H9 (cell line): Measurements from ENCODE around the gene GCNT1. TPM values are rescaled to one million over a fixed set of nuclear protein-coding genes. Genes with fewer than 3 reads are reported as not detected.

Experiments
- DNase-seq: peaks from one replicate; pipeline ENCODE4 v3.0.0-alpha.2; 2017
- H2AFZ ChIP-seq: one replicate; pipeline ENCODE4 v1.6.1; 2013; ENCODE audit warnings: mild to moderate bottlenecking, low read length, control low read depth, moderate library complexity
- H2AK5ac ChIP-seq: 2 replicates; pipeline ENCODE4 v1.6.1; 2013; ENCODE audit warnings: low read length, control low read depth, mixed read lengths; ENCODE audit not compliant: insufficient read length
- H2BK120ac ChIP-seq: one replicate; pipeline ENCODE4 v1.6.1; 2013; ENCODE audit warnings: low read depth, mild to moderate bottlenecking, low read length, control low read depth, inconsistent platforms; ENCODE audit not compliant: poor library complexity, severe bottlenecking
- H2BK12ac ChIP-seq: 2 replicates; pipeline ENCODE4 v1.6.1; 2013; ENCODE audit warnings: low read length, control low read depth, mixed read lengths, low read depth; ENCODE audit not compliant: insufficient read length
- H2BK15ac ChIP-seq: 2 replicates; pipeline ENCODE4 v1.6.1; 2013; ENCODE audit warnings: low read depth, low read length, control low read depth
- H2BK20ac ChIP-seq: one replicate; pipeline ENCODE4 v1.6.1; 2013; ENCODE audit warnings: low read depth, mild to moderate bottlenecking, low read length, control low read depth, inconsistent platforms; ENCODE audit not compliant: poor library complexity, severe bottlenecking
- H2BK5ac ChIP-seq: 2 replicates; pipeline ENCODE4 v1.6.1; 2013; ENCODE audit warnings: low read length, control low read depth, mixed read lengths; ENCODE audit not compliant: insufficient read length
- H3K14ac ChIP-seq: 2 replicates; pipeline ENCODE4 v1.6.1; 2013; ENCODE audit warnings: low read length, control low read depth; ENCODE audit not compliant: insufficient read depth
- H3K18ac ChIP-seq: 2 replicates; pipeline ENCODE4 v1.6.1; 2013; ENCODE audit warnings: low read depth, mild to moderate bottlenecking, mixed read lengths, low read length, control low read depth; ENCODE audit not compliant: insufficient read length
- H3K23ac ChIP-seq: 2 replicates; pipeline ENCODE4 v1.6.1; 2013; ENCODE audit warnings: low read length, control low read depth, mixed read lengths, low read depth; ENCODE audit not compliant: insufficient read length
- H3K23me2 ChIP-seq: 2 replicates; pipeline ENCODE4 v1.6.1; 2013; ENCODE audit warnings: low read depth, mild to moderate bottlenecking, mixed read lengths, low read length, control low read depth; ENCODE audit not compliant: insufficient read length, poor library complexity, severe bottlenecking
- H3K27ac ChIP-seq: 2 replicates; pipeline ENCODE4 v1.5.1; 2013; ENCODE audit warnings: low read length, control low read depth, mixed read lengths, low read depth; ENCODE audit not compliant: insufficient read length
- H3K27me3 ChIP-seq: 2 replicates; pipeline ENCODE4 v1.6.1; 2013; ENCODE audit warnings: low read length, control low read depth, inconsistent platforms; ENCODE audit not compliant: insufficient read depth
- H3K4ac ChIP-seq: 2 replicates; pipeline ENCODE4 v1.6.1; 2013; ENCODE audit warnings: low read depth, mild to moderate bottlenecking, control low read depth, inconsistent platforms, low read length, moderate library complexity
- H3K4me1 ChIP-seq: 2 replicates; pipeline ENCODE4 v1.6.1; 2013; ENCODE audit warnings: low read length, control low read depth, inconsistent platforms; ENCODE audit not compliant: insufficient read depth
- H3K4me2 ChIP-seq: 2 replicates; pipeline ENCODE4 v1.6.1; 2013; ENCODE audit warnings: low read length, control low read depth, mixed read lengths; ENCODE audit not compliant: insufficient read length, insufficient read depth
- H3K56ac ChIP-seq: 2 replicates; pipeline ENCODE4 v1.6.1; 2013; ENCODE audit warnings: low read depth, mild to moderate bottlenecking, mixed read lengths, low read length, control low read depth; ENCODE audit not compliant: insufficient read length
- H3K79me1 ChIP-seq: 2 replicates; pipeline ENCODE4 v1.6.1; 2013; ENCODE audit warnings: low read depth, mild to moderate bottlenecking, moderate library complexity, low read length, control low read depth, inconsistent platforms; ENCODE audit not compliant: insufficient read depth, poor library complexity, severe bottlenecking
- H3K79me2 ChIP-seq: 2 replicates; pipeline ENCODE4 v1.6.1; 2013; ENCODE audit warnings: low read length, control low read depth, inconsistent platforms; ENCODE audit not compliant: insufficient read depth
- H3K9ac ChIP-seq: 2 replicates; pipeline ENCODE4 v1.6.1; 2013; ENCODE audit warnings: low read length, control low read depth, mixed read lengths; ENCODE audit not compliant: insufficient read length; ENCODE audit errors: extremely low read depth
- H3K9me3 ChIP-seq: one replicate; pipeline ENCODE4 v1.6.1; 2013; ENCODE audit warnings: low read depth, low read length, inconsistent platforms; ENCODE audit not compliant: control insufficient read depth
- H3T11ph ChIP-seq: one replicate; pipeline ENCODE4 v1.6.1; 2013; ENCODE audit warnings: mild to moderate bottlenecking, low read length, control low read depth, inconsistent platforms
- H4K20me1 ChIP-seq: one replicate; pipeline ENCODE4 v1.6.1; 2013; ENCODE audit not compliant: control insufficient read depth, insufficient read length, insufficient read depth
- H4K5ac ChIP-seq: 2 replicates; pipeline ENCODE4 v1.6.1; 2013; ENCODE audit warnings: low read depth, mild to moderate bottlenecking, mixed read lengths, low read length, control low read depth; ENCODE audit not compliant: insufficient read length
- H4K8ac ChIP-seq: replicated peaks from 2 replicates; pipeline ENCODE4 v1.6.1; 2013; ENCODE audit warnings: low read length, control low read depth, mixed read lengths, low read depth; ENCODE audit not compliant: insufficient read length
- H4K91ac ChIP-seq: 2 replicates; pipeline ENCODE4 v1.6.1; 2013; ENCODE audit warnings: low read depth, mild to moderate bottlenecking, moderate library complexity, mixed read lengths, low read length, control low read depth; ENCODE audit not compliant: insufficient read length
- H3K27ac Mint-ChIP-seq, 3 experiments: 2 replicates in 2 of 3; 3 replicates in 1 of 3; pipeline ENCODE4 v1.8.0; 2020 to 2021; ENCODE audit warnings: mixed read lengths in 3 of 3, mild to moderate bottlenecking in 1 of 3, moderate library complexity in 1 of 3
- H3K27me3 Mint-ChIP-seq: 2 replicates; pipeline ENCODE4 v1.8.0; 2021; ENCODE audit warnings: low read depth, mild to moderate bottlenecking, moderate library complexity, mixed read lengths
- H3K36me3 Mint-ChIP-seq, 3 experiments: 2 replicates in 2 of 3; 3 replicates in 1 of 3; pipeline ENCODE4 v1.8.0; 2020 to 2021; ENCODE audit warnings: low read depth in 3 of 3, mixed read lengths in 3 of 3; ENCODE audit not compliant: insufficient read depth in 1 of 3
- H3K4me1 Mint-ChIP-seq, 2 experiments: 2 replicates each; pipeline ENCODE4 v1.8.0; 2020; ENCODE audit warnings: mixed read lengths in 2 of 2
- H3K4me3 Mint-ChIP-seq, 2 experiments: 2 replicates in 1 of 2; 3 replicates in 1 of 2; pipeline ENCODE4 v1.8.0; 2020 to 2021; ENCODE audit warnings: mild to moderate bottlenecking in 2 of 2, mixed read lengths in 2 of 2, moderate library complexity in 1 of 2
- H3K9me3 Mint-ChIP-seq, 2 experiments: 2 replicates in 1 of 2; 3 replicates in 1 of 2; pipeline ENCODE4 v1.8.0; 2020; ENCODE audit warnings: mild to moderate bottlenecking in 2 of 2, mixed read lengths in 2 of 2, moderate library complexity in 1 of 2
- WGBS: extraction: QIAGEN DNeasy Blood & Tissue Kit; methylation state at CpG from one replicate; pipeline ENCODE4 v1.1.7; 2013; ENCODE audit warnings: missing lambda C conversion rate, low lambda C conversion rate, mixed read lengths; ENCODE audit not compliant: insufficient read length; ENCODE audit errors: extremely low coverage; 5-methylcytosine and 5-hydroxymethylcytosine counted together
- total RNA-seq: library from RNA; stranded (reverse); gene quantifications from 2 replicates; pipeline ENCODE4 v1.2.1, GENCODE V29; 2021
- TF ChIP-seq, protein P1 (sequence below): fragments of 200-600 bp; sonication (generic); conservative IDR thresholded peaks from 3 replicates; pipeline ENCODE4 v1.8.0; 2021; ENCODE audit warnings: antibody characterized with exemption, mild to moderate bottlenecking

Gene GCNT1
- total RNA-seq, 1 experiment from 2014 or later = 35.6 TPM

GRCh38 chr9:76462126-76462525, 3.1 kb downstream of the GCNT1 start:
- Histone ChIP-seq H2AK5ac (no peak overlapping the region), H4K8ac (no peak overlapping the region), H2AFZ (no peak overlapping the region), H3K18ac (no peak overlapping the region), H4K5ac (no peak overlapping the region), H2BK20ac (no peak overlapping the region), H3K9me3 (no peaks in the 10 kb centered on the region), H3K4me1 (no peaks in the 10 kb centered on the region), H3K4me2 (no peak overlapping the region), H2BK5ac (no peak overlapping the region), H3K79me1 (no peaks in the 10 kb centered on the region), H3K23ac (no peak overlapping the region), H2BK120ac (no peak overlapping the region), H3K9ac (no peak overlapping the region), H2BK12ac (no peak overlapping the region), H3K23me2 (peaks cover 11% of the 10 kb centered on the region), H3K79me2 (no peaks in the 10 kb centered on the region), H4K20me1 (no peaks in the 10 kb centered on the region), H3T11ph (no peak overlapping the region), H3K27ac (no peak overlapping the region), H3K56ac (no peak overlapping the region), H2BK15ac (no peak overlapping the region), H3K4ac (no peak overlapping the region), H3K14ac (no peak overlapping the region), H3K27me3 (peaks cover 3% of the 10 kb centered on the region; the same call in 1 of the 2 replicates), H4K91ac (no peak overlapping the region)
- no CpG with 5 or more reads among the region's 1 CpG for WGBS
- peaks cover 3% of the 10 kb centered on the region; the same call in 1 of the 2 replicates for H3K27me3 Mint-ChIP-seq
- peaks cover 28 to 30% of the 10 kb centered on the region in 2 experiments for H3K4me1 Mint-ChIP-seq
- DNase-seq = no peak
- H3K27ac Mint-ChIP-seq = no peak overlapping the region
- H3K9me3 Mint-ChIP-seq = peaks cover 0 to 3% of the 10 kb centered on the region in 2 experiments; a peak in 2 of 5 replicates
- H3K4me3 Mint-ChIP-seq = no peak overlapping the region
- peaks cover 0 to 35% (median 35%) of the 10 kb centered on the region in 3 experiments; a peak in 5 of 7 replicates for H3K36me3 Mint-ChIP-seq
- TF ChIP-seq, protein P1, sequence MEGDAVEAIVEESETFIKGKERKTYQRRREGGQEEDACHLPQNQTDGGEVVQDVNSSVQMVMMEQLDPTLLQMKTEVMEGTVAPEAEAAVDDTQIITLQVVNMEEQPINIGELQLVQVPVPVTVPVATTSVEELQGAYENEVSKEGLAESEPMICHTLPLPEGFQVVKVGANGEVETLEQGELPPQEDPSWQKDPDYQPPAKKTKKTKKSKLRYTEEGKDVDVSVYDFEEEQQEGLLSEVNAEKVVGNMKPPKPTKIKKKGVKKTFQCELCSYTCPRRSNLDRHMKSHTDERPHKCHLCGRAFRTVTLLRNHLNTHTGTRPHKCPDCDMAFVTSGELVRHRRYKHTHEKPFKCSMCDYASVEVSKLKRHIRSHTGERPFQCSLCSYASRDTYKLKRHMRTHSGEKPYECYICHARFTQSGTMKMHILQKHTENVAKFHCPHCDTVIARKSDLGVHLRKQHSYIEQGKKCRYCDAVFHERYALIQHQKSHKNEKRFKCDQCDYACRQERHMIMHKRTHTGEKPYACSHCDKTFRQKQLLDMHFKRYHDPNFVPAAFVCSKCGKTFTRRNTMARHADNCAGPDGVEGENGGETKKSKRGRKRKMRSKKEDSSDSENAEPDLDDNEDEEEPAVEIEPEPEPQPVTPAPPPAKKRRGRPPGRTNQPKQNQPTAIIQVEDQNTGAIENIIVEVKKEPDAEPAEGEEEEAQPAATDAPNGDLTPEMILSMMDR = no peak
